HEK293 (cell line): Measurements from ENCODE around the gene ASB5.
A peak's percentile ranks its signal among the peaks of the same experiment; 100 is the strongest.
"Not testable (repeated sequence)": the region's sequence is repeated elsewhere in the genome, so short reads cannot be mapped to it uniquely, and the experiment has no call there.

Experiments used
- CTCF ChIA-PET: fragments of 350-600 bp; formaldehyde crosslinking; extraction: SDS; loops from one replicate; lab custom pipeline; 2021; ENCODE audit warnings: antibody characterized with exemption; lab: Yijun Ruan, JAX
- POLR2A ChIA-PET: fragments of 300-600 bp; formaldehyde crosslinking; extraction: SDS; loops from one replicate; lab custom pipeline; 2020; ENCODE audit warnings: antibody characterized with exemption, inconsistent platforms; lab: Yijun Ruan, JAX
- H3K27ac ChIP-seq: fragments of 200-500 bp; sonication (Bioruptor generic); 2 replicates; pipeline ENCODE4 v1.5.1; 2014; ENCODE audit warnings: low read depth, low read length, control low read depth, inconsistent platforms; ENCODE audit errors: extremely low read depth
- H3K36me3 ChIP-seq, 2 experiments: fragments of 200-500 bp in 1 of 2; sonication (Bioruptor generic) in 1 of 2; 1 replicate in 1 of 2; 2 replicates in 1 of 2; pipeline ENCODE4 v1.5.1; 2014 to 2017; ENCODE audit warnings: inconsistent platforms in 2 of 2, low read length in 2 of 2; ENCODE audit not compliant: control insufficient read depth in 2 of 2, insufficient read depth in 1 of 2
- H3K4me1 ChIP-seq: fragments of 200-500 bp; sonication (Bioruptor generic); 2 replicates; pipeline ENCODE4 v1.5.1; 2014; ENCODE audit warnings: mild to moderate bottlenecking, low read length, inconsistent platforms; ENCODE audit not compliant: control insufficient read depth, insufficient read depth
- H3K4me3 ChIP-seq: 2 replicates; pipeline ENCODE4 v1.5.1; 2011; ENCODE audit warnings: low read depth, mild to moderate bottlenecking, control low read depth, low read length, moderate library complexity
- H3K9me3 ChIP-seq: fragments of 200-500 bp; sonication (Bioruptor generic); 2 replicates; pipeline ENCODE4 v1.5.1; 2014; ENCODE audit warnings: low read depth, low read length, inconsistent platforms; ENCODE audit not compliant: control insufficient read depth, insufficient read depth
- BCL11A ChIP-seq: fragments of 450-650 bp; formaldehyde crosslinking; IDR thresholded peaks from 2 replicates; pipeline ENCODE4 v1.5.1; 2016; ENCODE audit warnings: low read depth, missing biosample characterization, missing genetic modification characterization
- EGR2 ChIP-seq: fragments of 450-650 bp; formaldehyde crosslinking; IDR thresholded peaks from 2 replicates; pipeline ENCODE4 v1.5.1; 2016; ENCODE audit warnings: low read depth, missing biosample characterization, missing genetic modification characterization
- ELK4 ChIP-seq: IDR thresholded peaks from 2 replicates; pipeline ENCODE4 v1.6.1; 2011; ENCODE audit warnings: mild to moderate bottlenecking, low read depth, low read length, borderline replicate concordance
- KLF8 ChIP-seq: fragments of 450-650 bp; formaldehyde crosslinking; IDR thresholded peaks from 2 replicates; pipeline ENCODE4 v1.5.1; 2016; ENCODE audit warnings: missing biosample characterization, missing genetic modification characterization
- SP2 ChIP-seq: fragments of 450-650 bp; formaldehyde crosslinking; IDR thresholded peaks from 2 replicates; pipeline ENCODE4 v1.5.1; 2016; ENCODE audit warnings: missing biosample characterization, missing genetic modification characterization
- ZBTB1 ChIP-seq: fragments of 450-650 bp; formaldehyde crosslinking; IDR thresholded peaks from 2 replicates; pipeline ENCODE4 v1.5.1; 2016; ENCODE audit warnings: missing biosample characterization, missing genetic modification characterization
- ZFP3 ChIP-seq: fragments of 450-650 bp; formaldehyde crosslinking; IDR thresholded peaks from 2 replicates; pipeline ENCODE4 v1.5.1; 2016; ENCODE audit warnings: low read depth, missing biosample characterization, missing genetic modification characterization
- ZNF169 ChIP-seq: fragments of 450-650 bp; formaldehyde crosslinking; IDR thresholded peaks from 2 replicates; pipeline ENCODE4 v1.5.1; 2016; ENCODE audit warnings: missing biosample characterization, missing genetic modification characterization
- ZNF239 ChIP-seq: fragments of 450-650 bp; formaldehyde crosslinking; IDR thresholded peaks from 2 replicates; pipeline ENCODE4 v1.5.1; 2016; ENCODE audit warnings: missing biosample characterization, missing genetic modification characterization
- ZNF341 ChIP-seq: fragments of 450-650 bp; formaldehyde crosslinking; IDR thresholded peaks from 2 replicates; pipeline ENCODE4; 2016; ENCODE audit warnings: low read depth, missing biosample characterization, missing genetic modification characterization
- ZNF37A ChIP-seq: fragments of 450-650 bp; IDR thresholded peaks from 2 replicates; pipeline ENCODE4 v1.5.1; 2018; ENCODE audit warnings: missing biosample characterization, missing genetic modification characterization
- ZNF391 ChIP-seq: fragments of 450-650 bp; formaldehyde crosslinking; IDR thresholded peaks from 2 replicates; pipeline ENCODE4 v1.5.1; 2016; ENCODE audit warnings: low read depth, missing biosample characterization, missing genetic modification characterization, borderline replicate concordance
- ZNF426 ChIP-seq: fragments of 450-650 bp; formaldehyde crosslinking; IDR thresholded peaks from 2 replicates; pipeline ENCODE4 v1.5.1; 2017; ENCODE audit warnings: missing biosample characterization, missing genetic modification characterization, mild to moderate bottlenecking, inconsistent platforms, moderate library complexity
- ZNF48 ChIP-seq: fragments of 450-650 bp; formaldehyde crosslinking; IDR thresholded peaks from 2 replicates; pipeline ENCODE4 v1.5.1; 2016; ENCODE audit warnings: missing biosample characterization, missing genetic modification characterization
- ZNF530 ChIP-seq: fragments of 450-650 bp; formaldehyde crosslinking; IDR thresholded peaks from 2 replicates; pipeline ENCODE4 v1.5.1; 2016; ENCODE audit warnings: low read depth, missing biosample characterization, missing genetic modification characterization
- ZNF623 ChIP-seq: fragments of 450-650 bp; formaldehyde crosslinking; IDR thresholded peaks from 2 replicates; pipeline ENCODE4 v1.5.1; 2016; ENCODE audit warnings: missing biosample characterization, missing genetic modification characterization
- ZNF629 ChIP-seq: fragments of 450-650 bp; formaldehyde crosslinking; IDR thresholded peaks from 2 replicates; pipeline ENCODE4 v1.5.1; 2017; ENCODE audit warnings: missing biosample characterization, missing genetic modification characterization
- ZNF658 ChIP-seq: fragments of 450-650 bp; formaldehyde crosslinking; IDR thresholded peaks from 2 replicates; pipeline ENCODE4; 2016; ENCODE audit warnings: missing biosample characterization, missing genetic modification characterization
- ZNF660 ChIP-seq: fragments of 450-650 bp; IDR thresholded peaks from 2 replicates; pipeline ENCODE4 v1.5.1; 2018; ENCODE audit warnings: missing biosample characterization, mild to moderate bottlenecking, missing genetic modification characterization
- ZNF707 ChIP-seq: fragments of 450-650 bp; formaldehyde crosslinking; IDR thresholded peaks from 2 replicates; pipeline ENCODE4 v1.5.1; 2016; ENCODE audit warnings: missing biosample characterization, missing genetic modification characterization
- ZNF830 ChIP-seq: fragments of 450-650 bp; IDR thresholded peaks from 2 replicates; pipeline ENCODE4 v1.5.0; 2018; ENCODE audit warnings: missing biosample characterization, missing genetic modification characterization, low read depth, mild to moderate bottlenecking, moderate library complexity
- TF ChIP-seq, protein P1 (sequence below): fragments of 450-650 bp; IDR thresholded peaks from 2 replicates; pipeline ENCODE4 v1.5.1; 2018; ENCODE audit warnings: missing biosample characterization, mild to moderate bottlenecking, missing genetic modification characterization
- TF ChIP-seq, protein P2 (sequence below): fragments of 450-650 bp; IDR thresholded peaks from 2 replicates; pipeline ENCODE4 v1.5.1; 2018; ENCODE audit warnings: missing biosample characterization, missing genetic modification characterization

ASB5 gene

GRCh38 chr4:176298664-176299063 lies 29.6 kb upstream of the ASB5 start (continued):
- TF ChIP-seq, protein P1, sequence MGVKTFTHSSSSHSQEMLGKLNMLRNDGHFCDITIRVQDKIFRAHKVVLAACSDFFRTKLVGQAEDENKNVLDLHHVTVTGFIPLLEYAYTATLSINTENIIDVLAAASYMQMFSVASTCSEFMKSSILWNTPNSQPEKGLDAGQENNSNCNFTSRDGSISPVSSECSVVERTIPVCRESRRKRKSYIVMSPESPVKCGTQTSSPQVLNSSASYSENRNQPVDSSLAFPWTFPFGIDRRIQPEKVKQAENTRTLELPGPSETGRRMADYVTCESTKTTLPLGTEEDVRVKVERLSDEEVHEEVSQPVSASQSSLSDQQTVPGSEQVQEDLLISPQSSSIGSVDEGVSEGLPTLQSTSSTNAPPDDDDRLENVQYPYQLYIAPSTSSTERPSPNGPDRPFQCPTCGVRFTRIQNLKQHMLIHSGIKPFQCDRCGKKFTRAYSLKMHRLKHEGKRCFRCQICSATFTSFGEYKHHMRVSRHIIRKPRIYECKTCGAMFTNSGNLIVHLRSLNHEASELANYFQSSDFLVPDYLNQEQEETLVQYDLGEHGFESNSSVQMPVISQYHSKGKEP (tag by site-specific recombination) = no peak
- TF ChIP-seq ZNF169 (no peak), ZNF391 (no peak), ZNF658 (no peak), ZNF239 (tag by site-specific recombination) (no peak), EGR2 (tag by site-specific recombination) (no peak), BCL11A (tag by site-specific recombination) (no peak)

- H3K9me3 ChIP-seq, POLR2A ChIA-PET, H3K4me1 ChIP-seq, H3K27ac ChIP-seq, CTCF ChIA-PET, H3K36me3 ChIP-seq, H3K4me3 ChIP-seq: not testable (repeated sequence)
Measured at GRCh38 chr4:176295907-176296306, 26.9 kb upstream of the ASB5 start.

DNA sequence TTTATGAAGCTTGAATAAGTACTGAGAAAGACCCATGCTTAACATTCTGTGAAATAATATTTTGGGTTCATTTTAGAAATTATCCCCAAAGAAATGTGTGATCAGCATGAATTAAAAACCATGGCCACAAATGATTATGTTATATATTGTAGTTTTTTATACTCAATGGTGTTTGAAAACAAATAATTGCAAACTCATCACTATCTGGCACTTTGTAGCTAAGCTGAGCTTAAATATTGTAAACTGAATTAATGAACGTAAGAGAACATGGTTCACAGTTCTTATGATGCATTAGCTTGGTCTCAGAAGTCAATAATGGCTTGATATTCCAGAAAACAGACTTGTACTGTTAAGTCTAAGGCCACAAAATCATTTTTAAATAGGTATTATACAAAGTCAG lies 24.6 kb upstream of the ASB5 start:
- Histone ChIP-seq H3K36me3 (no peaks in the 10 kb centered on the region), H3K4me1 (no peaks in the 10 kb centered on the region), H3K27ac (no peak overlapping the region), H3K4me3 (no peak overlapping the region), H3K9me3 (no peaks in the 10 kb centered on the region)
- ChIA-PET CTCF (interaction anchor here (0.6 kb wide), 1 partner anchor 143 kb away, joined by 3 read pairs; no protein-coding TSS in a partner anchor), POLR2A (no interaction called here)
- TF ChIP-seq ZNF426 (tag by site-specific recombination) (no peak), ZNF830 (tag by site-specific recombination) (no peak), ZNF37A (tag by site-specific recombination) (no peak), ZNF629 (tag by site-specific recombination) (no peak), ZNF658 (no peak)

DNA sequence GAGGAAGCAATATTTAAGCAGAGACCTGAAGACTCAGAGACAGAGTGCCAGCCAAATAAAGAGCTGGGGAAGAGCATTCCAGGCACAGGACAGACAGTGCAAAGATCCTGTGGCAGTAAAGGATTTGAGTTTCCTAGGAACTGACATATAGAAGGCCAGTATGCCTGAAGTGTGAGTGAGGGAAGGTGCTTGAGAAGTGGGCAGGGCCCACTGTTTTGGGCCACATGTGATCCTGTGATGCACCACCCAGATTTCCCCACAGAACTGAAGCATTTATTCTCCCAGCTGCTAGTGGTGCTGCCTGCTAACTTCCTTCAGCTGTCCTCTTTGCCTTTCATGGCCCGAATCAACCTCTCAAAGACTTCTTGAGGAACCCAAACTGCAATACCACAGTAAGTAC lies 23.9 kb upstream of the ASB5 start:
- no peaks in the 10 kb centered on the region for H3K36me3 ChIP-seq
- ChIA-PET CTCF (interaction anchor here (0.6 to 0.8 kb wide), 3 partner anchors 14 to 142 kb away, joined by 3 to 4 read pairs (median 3); no protein-coding TSS in a partner anchor), POLR2A (no interaction called here)
- no peak overlapping the region for H3K27ac ChIP-seq
- no peaks in the 10 kb centered on the region for H3K9me3 ChIP-seq
- no peak overlapping the region for H3K4me3 ChIP-seq
- TF ChIP-seq ZNF426 (tag by site-specific recombination) (no peak), ZNF623 (peak; percentile 57)
- H3K4me1 ChIP-seq = no peaks in the 10 kb centered on the region

GRCh38 chr4:176291748-176292147 lies 22.7 kb upstream of the ASB5 start:
- Histone ChIP-seq H3K27ac (no peak overlapping the region), H3K4me3 (no peak overlapping the region), H3K4me1 (no peaks in the 10 kb centered on the region), H3K36me3 (no peaks in the 10 kb centered on the region), H3K9me3 (no peaks in the 10 kb centered on the region)
- POLR2A ChIA-PET = no interaction called here
- CTCF ChIA-PET = no interaction called here
- TF ChIP-seq ZNF530 (tag by site-specific recombination) (no peak), ZNF707 (tag by site-specific recombination) (no peak), ZNF660 (tag by site-specific recombination) (no peak), ELK4 (no peak), ZBTB1 (tag by site-specific recombination) (no peak), ZNF48 (no peak), KLF8 (tag by site-specific recombination) (no peak), ZFP3 (tag by site-specific recombination) (no peak), SP2 (tag by site-specific recombination) (no peak), ZNF341 (no peak)
- TF ChIP-seq, protein P2, sequence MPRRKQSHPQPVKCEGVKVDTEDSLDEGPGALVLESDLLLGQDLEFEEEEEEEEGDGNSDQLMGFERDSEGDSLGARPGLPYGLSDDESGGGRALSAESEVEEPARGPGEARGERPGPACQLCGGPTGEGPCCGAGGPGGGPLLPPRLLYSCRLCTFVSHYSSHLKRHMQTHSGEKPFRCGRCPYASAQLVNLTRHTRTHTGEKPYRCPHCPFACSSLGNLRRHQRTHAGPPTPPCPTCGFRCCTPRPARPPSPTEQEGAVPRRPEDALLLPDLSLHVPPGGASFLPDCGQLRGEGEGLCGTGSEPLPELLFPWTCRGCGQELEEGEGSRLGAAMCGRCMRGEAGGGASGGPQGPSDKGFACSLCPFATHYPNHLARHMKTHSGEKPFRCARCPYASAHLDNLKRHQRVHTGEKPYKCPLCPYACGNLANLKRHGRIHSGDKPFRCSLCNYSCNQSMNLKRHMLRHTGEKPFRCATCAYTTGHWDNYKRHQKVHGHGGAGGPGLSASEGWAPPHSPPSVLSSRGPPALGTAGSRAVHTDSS (tag by site-specific recombination) = no peak
